ENCODE data around the gene MUC5B. TPM values are rescaled to one million over a fixed set of nuclear protein-coding genes. Genes with fewer than 3 reads are reported as not detected.

MUC5B gene
- total RNA-seq, 1 experiment from 2014 or later = 1.6 TPM

DNA sequence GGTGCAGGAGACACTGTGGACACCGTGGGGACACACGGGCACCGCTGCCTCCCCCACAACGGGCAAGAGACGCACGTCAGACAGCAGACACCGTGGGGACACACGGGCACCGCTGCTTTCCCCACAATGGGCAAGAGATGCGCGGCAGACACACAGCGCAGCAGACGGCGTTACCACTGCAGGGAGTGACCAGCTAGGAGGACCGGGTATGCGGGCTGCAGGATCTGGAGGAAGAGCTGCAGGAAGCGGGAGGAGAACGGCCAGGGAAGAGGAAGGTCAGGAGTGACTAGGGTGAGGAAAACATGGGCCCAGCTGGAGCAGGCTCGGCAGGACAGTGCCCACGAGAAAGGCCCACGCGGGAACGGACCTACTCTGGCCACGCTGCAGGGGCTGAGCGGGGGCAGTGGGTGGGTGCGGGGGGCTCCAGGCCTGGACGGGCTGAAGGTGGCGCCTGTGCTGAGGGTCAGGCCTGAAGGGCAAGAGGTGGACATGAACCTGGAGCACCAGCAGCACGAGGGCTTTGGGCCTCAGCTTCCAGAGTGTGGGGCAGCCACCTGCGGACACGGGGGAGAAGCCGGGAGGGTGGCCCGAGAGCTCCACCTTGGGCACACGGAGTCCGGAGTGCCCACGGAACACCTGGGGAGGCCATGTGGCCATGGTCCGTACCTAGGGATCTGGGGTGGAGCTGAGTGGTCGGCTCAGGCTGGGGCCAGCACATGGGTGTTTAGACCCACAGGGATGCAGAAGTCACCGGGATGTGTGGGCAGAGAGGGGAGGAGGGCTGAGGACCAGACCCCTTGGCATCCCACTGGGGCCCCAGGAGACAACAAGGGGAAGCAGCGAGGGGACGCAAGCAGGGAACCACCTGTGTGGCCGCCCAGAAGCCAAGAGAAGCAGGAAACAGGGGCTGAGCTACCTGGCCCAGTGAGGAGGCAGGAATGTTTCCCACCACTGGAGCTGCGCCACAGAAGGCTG lies 70.1 kb downstream of the MUC5B start (continued):
- TF ChIP-seq, protein P1, sequence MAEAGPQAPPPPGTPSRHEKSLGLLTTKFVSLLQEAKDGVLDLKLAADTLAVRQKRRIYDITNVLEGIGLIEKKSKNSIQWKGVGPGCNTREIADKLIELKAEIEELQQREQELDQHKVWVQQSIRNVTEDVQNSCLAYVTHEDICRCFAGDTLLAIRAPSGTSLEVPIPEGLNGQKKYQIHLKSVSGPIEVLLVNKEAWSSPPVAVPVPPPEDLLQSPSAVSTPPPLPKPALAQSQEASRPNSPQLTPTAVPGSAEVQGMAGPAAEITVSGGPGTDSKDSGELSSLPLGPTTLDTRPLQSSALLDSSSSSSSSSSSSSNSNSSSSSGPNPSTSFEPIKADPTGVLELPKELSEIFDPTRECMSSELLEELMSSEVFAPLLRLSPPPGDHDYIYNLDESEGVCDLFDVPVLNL (CRISPR knock-in tag; IDR thresholded peaks at IDR 0.05; ENCODE audit: borderline replicate concordance, low read depth) = no peak
- TF ChIP-seq, protein P2, sequence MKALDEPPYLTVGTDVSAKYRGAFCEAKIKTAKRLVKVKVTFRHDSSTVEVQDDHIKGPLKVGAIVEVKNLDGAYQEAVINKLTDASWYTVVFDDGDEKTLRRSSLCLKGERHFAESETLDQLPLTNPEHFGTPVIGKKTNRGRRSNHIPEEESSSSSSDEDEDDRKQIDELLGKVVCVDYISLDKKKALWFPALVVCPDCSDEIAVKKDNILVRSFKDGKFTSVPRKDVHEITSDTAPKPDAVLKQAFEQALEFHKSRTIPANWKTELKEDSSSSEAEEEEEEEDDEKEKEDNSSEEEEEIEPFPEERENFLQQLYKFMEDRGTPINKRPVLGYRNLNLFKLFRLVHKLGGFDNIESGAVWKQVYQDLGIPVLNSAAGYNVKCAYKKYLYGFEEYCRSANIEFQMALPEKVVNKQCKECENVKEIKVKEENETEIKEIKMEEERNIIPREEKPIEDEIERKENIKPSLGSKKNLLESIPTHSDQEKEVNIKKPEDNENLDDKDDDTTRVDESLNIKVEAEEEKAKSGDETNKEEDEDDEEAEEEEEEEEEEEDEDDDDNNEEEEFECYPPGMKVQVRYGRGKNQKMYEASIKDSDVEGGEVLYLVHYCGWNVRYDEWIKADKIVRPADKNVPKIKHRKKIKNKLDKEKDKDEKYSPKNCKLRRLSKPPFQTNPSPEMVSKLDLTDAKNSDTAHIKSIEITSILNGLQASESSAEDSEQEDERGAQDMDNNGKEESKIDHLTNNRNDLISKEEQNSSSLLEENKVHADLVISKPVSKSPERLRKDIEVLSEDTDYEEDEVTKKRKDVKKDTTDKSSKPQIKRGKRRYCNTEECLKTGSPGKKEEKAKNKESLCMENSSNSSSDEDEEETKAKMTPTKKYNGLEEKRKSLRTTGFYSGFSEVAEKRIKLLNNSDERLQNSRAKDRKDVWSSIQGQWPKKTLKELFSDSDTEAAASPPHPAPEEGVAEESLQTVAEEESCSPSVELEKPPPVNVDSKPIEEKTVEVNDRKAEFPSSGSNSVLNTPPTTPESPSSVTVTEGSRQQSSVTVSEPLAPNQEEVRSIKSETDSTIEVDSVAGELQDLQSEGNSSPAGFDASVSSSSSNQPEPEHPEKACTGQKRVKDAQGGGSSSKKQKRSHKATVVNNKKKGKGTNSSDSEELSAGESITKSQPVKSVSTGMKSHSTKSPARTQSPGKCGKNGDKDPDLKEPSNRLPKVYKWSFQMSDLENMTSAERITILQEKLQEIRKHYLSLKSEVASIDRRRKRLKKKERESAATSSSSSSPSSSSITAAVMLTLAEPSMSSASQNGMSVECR (CRISPR knock-in tag; IDR thresholded peaks at IDR 0.05; ENCODE audit: borderline replicate concordance) = no peak
- TF ChIP-seq, protein P3, sequence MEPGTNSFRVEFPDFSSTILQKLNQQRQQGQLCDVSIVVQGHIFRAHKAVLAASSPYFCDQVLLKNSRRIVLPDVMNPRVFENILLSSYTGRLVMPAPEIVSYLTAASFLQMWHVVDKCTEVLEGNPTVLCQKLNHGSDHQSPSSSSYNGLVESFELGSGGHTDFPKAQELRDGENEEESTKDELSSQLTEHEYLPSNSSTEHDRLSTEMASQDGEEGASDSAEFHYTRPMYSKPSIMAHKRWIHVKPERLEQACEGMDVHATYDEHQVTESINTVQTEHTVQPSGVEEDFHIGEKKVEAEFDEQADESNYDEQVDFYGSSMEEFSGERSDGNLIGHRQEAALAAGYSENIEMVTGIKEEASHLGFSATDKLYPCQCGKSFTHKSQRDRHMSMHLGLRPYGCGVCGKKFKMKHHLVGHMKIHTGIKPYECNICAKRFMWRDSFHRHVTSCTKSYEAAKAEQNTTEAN (CRISPR knock-in tag; IDR thresholded peaks at IDR 0.05) = no peak
- TF ChIP-seq CBFB (CRISPR knock-in tag; IDR thresholded peaks at IDR 0.05; ENCODE audit: low read depth) = no peak

DNA sequence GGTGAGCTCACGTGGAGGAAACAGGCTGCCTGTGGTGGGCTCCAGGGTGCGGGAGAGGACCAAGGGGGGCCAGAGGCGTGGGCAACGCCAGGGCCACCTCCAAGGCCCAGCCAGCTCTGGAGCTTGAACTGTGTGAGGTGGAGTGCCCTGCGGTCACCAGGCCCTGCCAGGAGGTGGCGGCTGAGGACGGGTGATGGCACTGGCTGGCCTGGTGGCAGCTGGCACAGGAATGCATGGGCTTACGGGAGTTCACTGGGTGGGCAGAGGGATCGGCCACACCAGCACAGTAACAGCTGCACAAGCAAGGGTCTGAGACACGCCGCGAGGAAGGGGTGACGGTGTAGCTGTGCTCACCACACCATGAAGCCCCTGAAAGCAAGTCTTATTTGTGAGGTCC lies 70.8 kb downstream of the MUC5B start:
- ChIA-PET CTCF (interaction anchor here (0.9 to 1.4 kb wide), 5 partner anchors 8 to 221 kb away, joined by 3 to 4 read pairs (median 3); partner anchors contain the start of genes BRSK2 and TOLLIP), POLR2A (no interaction called here)
- DNase-seq (ENCODE audit: low spot score) (no peak), ATAC-seq (peak; percentile 56)
- peaks cover 2% of the 10 kb centered on the region; the same call in 1 of the 2 replicates for H3K36me3 Mint-ChIP-seq
- no peaks in the 10 kb centered on the region for H3K4me1 Mint-ChIP-seq
- no peaks in the 10 kb centered on the region for H3K9me3 Mint-ChIP-seq
- no peak overlapping the region for H3K4me3 Mint-ChIP-seq
- H3K27ac Mint-ChIP-seq = no peak overlapping the region
- no peaks in the 10 kb centered on the region for H3K27me3 Mint-ChIP-seq (ENCODE audit: low read depth)
- TF ChIP-seq GABPB1 (CRISPR knock-in tag; IDR thresholded peaks at IDR 0.05) (no peak), ZNF121 (CRISPR knock-in tag; IDR thresholded peaks at IDR 0.05) (no peak), HMGA2 (CRISPR knock-in tag; IDR thresholded peaks at IDR 0.05) (no peak), GTF2I (CRISPR knock-in tag; conservative IDR thresholded peaks at IDR 0.05) (no peak), RELA (CRISPR knock-in tag; IDR thresholded peaks at IDR 0.05; ENCODE audit: borderline replicate concordance) (no peak), ZNF138 (CRISPR knock-in tag; conservative IDR thresholded peaks at IDR 0.05) (no peak)
- TF ChIP-seq, protein P4, sequence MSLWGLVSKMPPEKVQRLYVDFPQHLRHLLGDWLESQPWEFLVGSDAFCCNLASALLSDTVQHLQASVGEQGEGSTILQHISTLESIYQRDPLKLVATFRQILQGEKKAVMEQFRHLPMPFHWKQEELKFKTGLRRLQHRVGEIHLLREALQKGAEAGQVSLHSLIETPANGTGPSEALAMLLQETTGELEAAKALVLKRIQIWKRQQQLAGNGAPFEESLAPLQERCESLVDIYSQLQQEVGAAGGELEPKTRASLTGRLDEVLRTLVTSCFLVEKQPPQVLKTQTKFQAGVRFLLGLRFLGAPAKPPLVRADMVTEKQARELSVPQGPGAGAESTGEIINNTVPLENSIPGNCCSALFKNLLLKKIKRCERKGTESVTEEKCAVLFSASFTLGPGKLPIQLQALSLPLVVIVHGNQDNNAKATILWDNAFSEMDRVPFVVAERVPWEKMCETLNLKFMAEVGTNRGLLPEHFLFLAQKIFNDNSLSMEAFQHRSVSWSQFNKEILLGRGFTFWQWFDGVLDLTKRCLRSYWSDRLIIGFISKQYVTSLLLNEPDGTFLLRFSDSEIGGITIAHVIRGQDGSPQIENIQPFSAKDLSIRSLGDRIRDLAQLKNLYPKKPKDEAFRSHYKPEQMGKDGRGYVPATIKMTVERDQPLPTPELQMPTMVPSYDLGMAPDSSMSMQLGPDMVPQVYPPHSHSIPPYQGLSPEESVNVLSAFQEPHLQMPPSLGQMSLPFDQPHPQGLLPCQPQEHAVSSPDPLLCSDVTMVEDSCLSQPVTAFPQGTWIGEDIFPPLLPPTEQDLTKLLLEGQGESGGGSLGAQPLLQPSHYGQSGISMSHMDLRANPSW (CRISPR knock-in tag; conservative IDR thresholded peaks at IDR 0.05; ENCODE audit: low read depth) = no peak
- TF ChIP-seq, protein P5, sequence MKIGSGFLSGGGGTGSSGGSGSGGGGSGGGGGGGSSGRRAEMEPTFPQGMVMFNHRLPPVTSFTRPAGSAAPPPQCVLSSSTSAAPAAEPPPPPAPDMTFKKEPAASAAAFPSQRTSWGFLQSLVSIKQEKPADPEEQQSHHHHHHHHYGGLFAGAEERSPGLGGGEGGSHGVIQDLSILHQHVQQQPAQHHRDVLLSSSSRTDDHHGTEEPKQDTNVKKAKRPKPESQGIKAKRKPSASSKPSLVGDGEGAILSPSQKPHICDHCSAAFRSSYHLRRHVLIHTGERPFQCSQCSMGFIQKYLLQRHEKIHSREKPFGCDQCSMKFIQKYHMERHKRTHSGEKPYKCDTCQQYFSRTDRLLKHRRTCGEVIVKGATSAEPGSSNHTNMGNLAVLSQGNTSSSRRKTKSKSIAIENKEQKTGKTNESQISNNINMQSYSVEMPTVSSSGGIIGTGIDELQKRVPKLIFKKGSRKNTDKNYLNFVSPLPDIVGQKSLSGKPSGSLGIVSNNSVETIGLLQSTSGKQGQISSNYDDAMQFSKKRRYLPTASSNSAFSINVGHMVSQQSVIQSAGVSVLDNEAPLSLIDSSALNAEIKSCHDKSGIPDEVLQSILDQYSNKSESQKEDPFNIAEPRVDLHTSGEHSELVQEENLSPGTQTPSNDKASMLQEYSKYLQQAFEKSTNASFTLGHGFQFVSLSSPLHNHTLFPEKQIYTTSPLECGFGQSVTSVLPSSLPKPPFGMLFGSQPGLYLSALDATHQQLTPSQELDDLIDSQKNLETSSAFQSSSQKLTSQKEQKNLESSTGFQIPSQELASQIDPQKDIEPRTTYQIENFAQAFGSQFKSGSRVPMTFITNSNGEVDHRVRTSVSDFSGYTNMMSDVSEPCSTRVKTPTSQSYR (CRISPR knock-in tag; IDR thresholded peaks at IDR 0.05) = no peak
- TF ChIP-seq, protein P6, sequence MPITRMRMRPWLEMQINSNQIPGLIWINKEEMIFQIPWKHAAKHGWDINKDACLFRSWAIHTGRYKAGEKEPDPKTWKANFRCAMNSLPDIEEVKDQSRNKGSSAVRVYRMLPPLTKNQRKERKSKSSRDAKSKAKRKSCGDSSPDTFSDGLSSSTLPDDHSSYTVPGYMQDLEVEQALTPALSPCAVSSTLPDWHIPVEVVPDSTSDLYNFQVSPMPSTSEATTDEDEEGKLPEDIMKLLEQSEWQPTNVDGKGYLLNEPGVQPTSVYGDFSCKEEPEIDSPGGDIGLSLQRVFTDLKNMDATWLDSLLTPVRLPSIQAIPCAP (CRISPR knock-in tag; IDR thresholded peaks at IDR 0.05) = no peak
- TF ChIP-seq, protein P7, sequence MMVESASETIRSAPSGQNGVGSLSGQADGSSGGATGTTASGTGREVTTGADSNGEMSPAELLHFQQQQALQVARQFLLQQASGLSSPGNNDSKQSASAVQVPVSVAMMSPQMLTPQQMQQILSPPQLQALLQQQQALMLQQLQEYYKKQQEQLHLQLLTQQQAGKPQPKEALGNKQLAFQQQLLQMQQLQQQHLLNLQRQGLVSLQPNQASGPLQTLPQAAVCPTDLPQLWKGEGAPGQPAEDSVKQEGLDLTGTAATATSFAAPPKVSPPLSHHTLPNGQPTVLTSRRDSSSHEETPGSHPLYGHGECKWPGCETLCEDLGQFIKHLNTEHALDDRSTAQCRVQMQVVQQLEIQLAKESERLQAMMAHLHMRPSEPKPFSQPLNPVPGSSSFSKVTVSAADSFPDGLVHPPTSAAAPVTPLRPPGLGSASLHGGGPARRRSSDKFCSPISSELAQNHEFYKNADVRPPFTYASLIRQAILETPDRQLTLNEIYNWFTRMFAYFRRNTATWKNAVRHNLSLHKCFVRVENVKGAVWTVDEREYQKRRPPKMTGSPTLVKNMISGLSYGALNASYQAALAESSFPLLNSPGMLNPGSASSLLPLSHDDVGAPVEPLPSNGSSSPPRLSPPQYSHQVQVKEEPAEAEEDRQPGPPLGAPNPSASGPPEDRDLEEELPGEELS (CRISPR knock-in tag; IDR thresholded peaks at IDR 0.05) = no peak
- TF ChIP-seq, protein P8, sequence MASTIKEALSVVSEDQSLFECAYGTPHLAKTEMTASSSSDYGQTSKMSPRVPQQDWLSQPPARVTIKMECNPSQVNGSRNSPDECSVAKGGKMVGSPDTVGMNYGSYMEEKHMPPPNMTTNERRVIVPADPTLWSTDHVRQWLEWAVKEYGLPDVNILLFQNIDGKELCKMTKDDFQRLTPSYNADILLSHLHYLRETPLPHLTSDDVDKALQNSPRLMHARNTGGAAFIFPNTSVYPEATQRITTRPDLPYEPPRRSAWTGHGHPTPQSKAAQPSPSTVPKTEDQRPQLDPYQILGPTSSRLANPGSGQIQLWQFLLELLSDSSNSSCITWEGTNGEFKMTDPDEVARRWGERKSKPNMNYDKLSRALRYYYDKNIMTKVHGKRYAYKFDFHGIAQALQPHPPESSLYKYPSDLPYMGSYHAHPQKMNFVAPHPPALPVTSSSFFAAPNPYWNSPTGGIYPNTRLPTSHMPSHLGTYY (CRISPR knock-in tag; IDR thresholded peaks at IDR 0.05) = no peak
- TF ChIP-seq, protein P1 (CRISPR knock-in tag; IDR thresholded peaks at IDR 0.05; ENCODE audit: borderline replicate concordance, low read depth) = no peak

All from WTC11 (cell line).